ENCODE results near the gene KCNG3. TPM values are rescaled to one million over a fixed set of nuclear protein-coding genes. Genes with fewer than 3 reads are reported as not detected.
A peak's percentile ranks its signal among the peaks of the same experiment; 100 is the strongest.

Gene KCNG3
- total RNA-seq, 1 donor from 2014 or later, result 0.89 TPM

DNA sequence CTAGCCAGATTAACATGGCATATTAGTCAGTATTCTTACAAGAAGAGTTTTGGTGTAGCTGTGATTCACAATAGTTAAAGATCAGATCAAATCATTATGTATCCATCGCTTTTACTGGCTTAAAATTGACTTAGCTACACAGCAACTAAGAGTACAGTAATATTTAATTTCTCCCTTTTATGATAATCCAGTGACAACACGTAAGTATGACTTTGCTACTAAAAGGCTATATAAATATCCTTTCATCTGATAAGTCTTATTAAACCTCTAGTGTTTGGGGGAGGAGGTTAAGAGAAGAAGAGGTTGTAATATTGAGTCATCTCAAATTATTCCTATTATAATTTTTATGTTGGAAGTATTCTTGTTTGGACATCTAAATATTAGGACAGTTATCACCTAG, 51.0 kb downstream of the KCNG3 start:
- ATAC-seq (no peak), DNase-seq (no peak)
- H3K36me3 ChIP-seq, result no peaks in the 10 kb centered on the region
- no peaks in the 10 kb centered on the region for H3K27me3 ChIP-seq (ENCODE audit: low read depth)
- H3K27ac ChIP-seq, result no peak overlapping the region
- H3K9me3 ChIP-seq, result no peaks in the 10 kb centered on the region
- intact Hi-C loops (cut with DNase I), result no loop called here
- H3K4me1 ChIP-seq, result no peaks in the 10 kb centered on the region
- no peak overlapping the region for H3K4me3 ChIP-seq
- no peak for TF ChIP-seq CTCF (IDR thresholded peaks at IDR 0.05)

DNA sequence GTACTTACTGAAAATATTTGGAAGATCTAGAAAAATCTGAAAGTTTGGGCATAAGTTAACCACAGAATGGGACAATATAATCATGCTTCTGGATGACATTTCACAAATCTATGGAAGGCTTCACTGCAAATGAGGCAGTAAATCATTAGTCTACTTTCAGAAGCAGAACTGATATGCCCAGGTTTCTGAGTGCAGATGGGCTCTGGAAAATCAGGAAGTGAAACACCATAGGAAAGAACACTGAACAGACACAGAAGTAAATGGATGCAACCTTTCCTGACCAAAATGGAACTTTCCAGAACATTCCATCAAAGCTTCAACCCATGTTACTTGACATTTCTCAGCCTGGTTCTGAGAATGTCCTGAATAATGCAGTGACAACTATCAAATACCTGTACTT, 55.1 kb downstream of the KCNG3 start:
- H3K9me3 ChIP-seq, result no peaks in the 10 kb centered on the region
- ATAC-seq, result no peak
- DNase-seq, result no peak
- H3K36me3 ChIP-seq, result no peaks in the 10 kb centered on the region
- H3K27ac ChIP-seq, result no peak overlapping the region
- TF ChIP-seq CTCF (IDR thresholded peaks at IDR 0.05), result no peak
- no peaks in the 10 kb centered on the region for H3K27me3 ChIP-seq (ENCODE audit: low read depth)
- H3K4me1 ChIP-seq, result no peaks in the 10 kb centered on the region
- H3K4me3 ChIP-seq, result no peak overlapping the region
- intact Hi-C loops (cut with DNase I), result no loop called here

DNA sequence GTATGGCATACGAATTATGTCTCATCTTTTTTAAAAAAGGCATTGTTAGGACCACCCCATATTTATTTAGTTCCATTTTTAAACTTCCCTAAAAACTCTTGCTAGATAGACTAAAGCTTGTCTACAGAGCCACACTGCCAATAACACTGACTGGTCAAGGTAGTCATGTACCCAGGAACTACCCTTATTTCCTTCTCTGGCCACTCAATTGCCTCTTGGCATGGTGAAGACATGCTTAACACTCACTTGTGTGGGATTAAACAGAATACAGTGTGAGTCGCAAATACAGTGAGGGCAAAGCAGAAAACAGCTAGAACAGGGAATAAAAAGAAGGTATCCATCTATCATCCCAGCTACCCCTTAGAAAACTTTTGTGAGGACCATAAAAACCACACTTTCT, 57.4 kb downstream of the KCNG3 start:
- no peak for DNase-seq
- ATAC-seq, result peak; percentile 49 to 77
- no peaks in the 10 kb centered on the region for H3K36me3 ChIP-seq
- intact Hi-C loops (cut with DNase I), result no loop called here
- H3K4me1 ChIP-seq, result no peaks in the 10 kb centered on the region
- no peak overlapping the region for H3K27ac ChIP-seq
- no peaks in the 10 kb centered on the region for H3K9me3 ChIP-seq
- no peak overlapping the region for H3K4me3 ChIP-seq
- TF ChIP-seq CTCF (IDR thresholded peaks at IDR 0.05), result no peak
- no peaks in the 10 kb centered on the region for H3K27me3 ChIP-seq (ENCODE audit: low read depth)

GRCh38 chr2:42435628-42436027, 58.2 kb downstream of the KCNG3 start:
- ATAC-seq (no peak), DNase-seq (no peak)
- Histone ChIP-seq H3K36me3 (no peaks in the 10 kb centered on the region), H3K27ac (no peak overlapping the region), H3K27me3 (ENCODE audit: low read depth) (no peaks in the 10 kb centered on the region), H3K4me1 (no peaks in the 10 kb centered on the region), H3K4me3 (no peak overlapping the region), H3K9me3 (no peaks in the 10 kb centered on the region)
- no peak for TF ChIP-seq CTCF (IDR thresholded peaks at IDR 0.05)
- intact Hi-C loops (cut with DNase I), result no loop called here

- H3K27ac ChIP-seq, result no peak overlapping the region
- DNase-seq (no peak), ATAC-seq (no peak)
- H3K9me3 ChIP-seq, result no peaks in the 10 kb centered on the region
- intact Hi-C loops (cut with DNase I), result no loop called here
- H3K27me3 ChIP-seq (ENCODE audit: low read depth), result no peaks in the 10 kb centered on the region
- no peaks in the 10 kb centered on the region for H3K4me1 ChIP-seq
- no peaks in the 10 kb centered on the region for H3K36me3 ChIP-seq
- no peak for TF ChIP-seq CTCF (IDR thresholded peaks at IDR 0.05)
- H3K4me3 ChIP-seq, result no peak overlapping the region
Measured at GRCh38 chr2:42430188-42430587, 63.6 kb downstream of the KCNG3 start.

GRCh38 chr2:42429352-42429751, 64.4 kb downstream of the KCNG3 start:
- Histone ChIP-seq H3K27ac (no peak overlapping the region), H3K36me3 (no peaks in the 10 kb centered on the region), H3K4me3 (no peak overlapping the region), H3K4me1 (no peaks in the 10 kb centered on the region), H3K27me3 (ENCODE audit: low read depth) (no peaks in the 10 kb centered on the region), H3K9me3 (no peaks in the 10 kb centered on the region)
- DNase-seq (no peak), ATAC-seq (no peak)
- TF ChIP-seq CTCF (IDR thresholded peaks at IDR 0.05), result no peak
- intact Hi-C loops (cut with DNase I), result no loop called here

Measured in lower lobe of right lung (tissue), 2 donors.